Measurements from ENCODE around the gene IGF2BP2.

- TF ChIP-seq ZFP3 (CRISPR knock-in tag; IDR thresholded peaks at IDR 0.05), result no peak
- no peak for TF ChIP-seq TOX (CRISPR knock-in tag; IDR thresholded peaks at IDR 0.05; ENCODE audit: borderline replicate concordance)
- no peak for TF ChIP-seq PATZ1 (CRISPR knock-in tag; IDR thresholded peaks at IDR 0.05; ENCODE audit: borderline replicate concordance)
- TF ChIP-seq ZNF565 (CRISPR knock-in tag; conservative IDR thresholded peaks at IDR 0.05; ENCODE audit: low read depth), result no peak
- TF ChIP-seq OSR1 (CRISPR knock-in tag; IDR thresholded peaks at IDR 0.05), result no peak
- TF ChIP-seq ZC3H10 (CRISPR knock-in tag; IDR thresholded peaks at IDR 0.05), result no peak
- no peak for TF ChIP-seq TCF4 (CRISPR knock-in tag; IDR thresholded peaks at IDR 0.05; ENCODE audit: borderline replicate concordance)
- TF ChIP-seq BACH2 (CRISPR knock-in tag; IDR thresholded peaks at IDR 0.05; ENCODE audit: borderline replicate concordance), result no peak
- no peak for TF ChIP-seq ARNTL (CRISPR knock-in tag; IDR thresholded peaks at IDR 0.05; ENCODE audit: borderline replicate concordance, low read depth)
- no peak for TF ChIP-seq RARB (CRISPR knock-in tag; IDR thresholded peaks at IDR 0.05)
- no peak for TF ChIP-seq ESRRG (CRISPR knock-in tag; IDR thresholded peaks at IDR 0.05)
- TF ChIP-seq CREB5 (CRISPR knock-in tag; IDR thresholded peaks at IDR 0.05; ENCODE audit: low read depth), result no peak
These were observed 83.3 kb downstream of the IGF2BP2 start for GRCh38 chr3:185741586-185741985.

Data from SK-N-SH treated with all-trans-retinoic acid at 6 μM for 48 hours (cell line).